Breast epithelium (tissue), 3 donors: Measurements from ENCODE around the gene ERI2.

ENCODE experiments used
- CTCF ChIP-seq, 3 donors: fragments of 450-650 bp; IDR thresholded peaks; one replicate each; pipeline ENCODE4 v1.5.1; 2016 to 2017; ENCODE audit warnings: antibody characterized with exemption in 3 of 3, mild to moderate bottlenecking in 3 of 3, moderate library complexity in 3 of 3
- POLR2A ChIP-seq: fragments of 450-650 bp; IDR thresholded peaks from one replicate; pipeline ENCODE4 v1.6.1; 2016; ENCODE audit warnings: antibody characterized with exemption, mild to moderate bottlenecking, moderate library complexity
- POLR2AphosphoS5 ChIP-seq, 3 donors: sonication (generic); formaldehyde crosslinking; IDR thresholded peaks; one replicate each; pipeline ENCODE4 v1.6.1; 2017; ENCODE audit warnings: antibody characterized with exemption in 3 of 3

- TF ChIP-seq CTCF (IDR thresholded peaks at IDR 0.05) (no peak), POLR2A (no peak), POLR2AphosphoS5 (IDR thresholded peaks at IDR 0.05) (no peak)
Measured at GRCh38 chr16:20773679-20774078, 32.6 kb downstream of the ERI2 start.
